Mesenchymal stem cell (in vitro differentiated cells and primary cell): ENCODE measurements around the gene COX6B2.
"Not testable (repeated sequence)": the region's sequence is repeated elsewhere in the genome, so short reads cannot be mapped to it uniquely, and the experiment has no call there.

ENCODE experiments used
- DNase-seq: peaks from one replicate; pipeline ENCODE4 v3.0.0-alpha.2; 2013
- H2AFZ ChIP-seq: one replicate; pipeline ENCODE4 v1.6.1; 2013; ENCODE audit warnings: low read depth, mild to moderate bottlenecking, control low read depth, inconsistent platforms, low read length, moderate library complexity
- H2AK5ac ChIP-seq: 2 replicates; pipeline ENCODE4 v1.6.1; 2013; ENCODE audit warnings: low read length, moderate library complexity, mild to moderate bottlenecking, inconsistent platforms; ENCODE audit not compliant: severe bottlenecking
- H2BK120ac ChIP-seq: one replicate; pipeline ENCODE4 v1.6.1; 2013; ENCODE audit warnings: low read depth, mild to moderate bottlenecking, inconsistent platforms, low read length, moderate library complexity
- H2BK12ac ChIP-seq, 2 experiments: one replicate each; pipeline ENCODE4 v1.6.1; 2013; ENCODE audit warnings: inconsistent platforms in 2 of 2, low read length in 2 of 2, mild to moderate bottlenecking in 2 of 2, moderate library complexity in 2 of 2, control low read depth in 1 of 2
- H2BK15ac ChIP-seq: one replicate; pipeline ENCODE4 v1.6.1; 2013; ENCODE audit warnings: mild to moderate bottlenecking, low read depth, inconsistent platforms; ENCODE audit not compliant: poor library complexity, severe bottlenecking
- H2BK5ac ChIP-seq: 2 replicates; pipeline ENCODE4 v1.6.1; 2013; ENCODE audit warnings: low read depth, mild to moderate bottlenecking, low read length, control low read depth, inconsistent platforms; ENCODE audit not compliant: poor library complexity, severe bottlenecking
- H3K14ac ChIP-seq, 2 experiments: one replicate each; pipeline ENCODE4 v1.6.1; 2013; ENCODE audit warnings: inconsistent platforms in 2 of 2, low read length in 2 of 2, control low read depth in 1 of 2, mild to moderate bottlenecking in 1 of 2, moderate library complexity in 1 of 2
- H3K18ac ChIP-seq, 2 experiments: one replicate each; pipeline ENCODE4 v1.6.1; 2013; ENCODE audit warnings: inconsistent platforms in 2 of 2, low read length in 2 of 2, control low read depth in 1 of 2, low read depth in 1 of 2, mild to moderate bottlenecking in 1 of 2
- H3K23ac ChIP-seq, 2 experiments: one replicate each; pipeline ENCODE4 v1.6.1; 2013; ENCODE audit warnings: inconsistent platforms in 2 of 2, low read length in 2 of 2, mild to moderate bottlenecking in 2 of 2, moderate library complexity in 2 of 2, control low read depth in 1 of 2
- H3K27ac ChIP-seq: 2 replicates; pipeline ENCODE4 v1.5.1; 2013; ENCODE audit warnings: mild to moderate bottlenecking, moderate library complexity, low read length, control low read depth, inconsistent platforms; ENCODE audit not compliant: poor library complexity, severe bottlenecking
- H3K27me3 ChIP-seq, 2 experiments: 2 replicates each; pipeline versions ENCODE4 v1.6.1 to v1.7.0; 2013; ENCODE audit warnings: low read length in 2 of 2, mild to moderate bottlenecking in 2 of 2, moderate library complexity in 2 of 2, control low read depth in 1 of 2, inconsistent platforms in 1 of 2; ENCODE audit not compliant: control insufficient read depth in 1 of 2, insufficient read depth in 1 of 2
- H3K36me3 ChIP-seq, 2 experiments: 2 replicates each; pipeline versions ENCODE4 v1.6.1 to v1.7.0; 2013; ENCODE audit warnings: low read length in 2 of 2, control low read depth in 1 of 2, inconsistent platforms in 1 of 2, low read depth in 1 of 2, mild to moderate bottlenecking in 1 of 2; ENCODE audit not compliant: insufficient read depth in 2 of 2, control insufficient read depth in 1 of 2
- H3K4ac ChIP-seq, 2 experiments: one replicate each; pipeline ENCODE4 v1.6.1; 2013; ENCODE audit warnings: inconsistent platforms in 2 of 2, low read length in 2 of 2, mild to moderate bottlenecking in 2 of 2, moderate library complexity in 2 of 2, control low read depth in 1 of 2, low read depth in 1 of 2
- H3K4me1 ChIP-seq: 2 replicates; pipeline ENCODE4 v1.6.1; 2013; ENCODE audit warnings: low read depth, low read length, control low read depth; ENCODE audit not compliant: control insufficient read depth, insufficient read depth
- H3K4me2 ChIP-seq: 2 replicates; pipeline ENCODE4 v1.6.1; 2013; ENCODE audit warnings: low read length, mild to moderate bottlenecking, inconsistent platforms; ENCODE audit not compliant: poor library complexity, severe bottlenecking
- H3K4me3 ChIP-seq, 2 experiments: 2 replicates each; pipeline versions ENCODE4 v1.5.1 to v1.7.0; 2013; ENCODE audit warnings: low read length in 2 of 2, mild to moderate bottlenecking in 2 of 2, control low read depth in 1 of 2, low read depth in 1 of 2; ENCODE audit not compliant: insufficient read depth in 1 of 2
- H3K79me1 ChIP-seq: replicated peaks from 2 replicates; pipeline ENCODE4 v1.6.1; 2013; ENCODE audit warnings: mild to moderate bottlenecking, control low read depth, low read length, inconsistent platforms; ENCODE audit not compliant: poor library complexity, severe bottlenecking
- H3K9ac ChIP-seq: 2 replicates; pipeline ENCODE4 v1.7.0; 2013; ENCODE audit warnings: mild to moderate bottlenecking, low read length, moderate library complexity
- H3K9me3 ChIP-seq: 2 replicates; pipeline ENCODE4 v1.7.0; 2013; ENCODE audit warnings: mild to moderate bottlenecking, low read length; ENCODE audit not compliant: control insufficient read depth
- H4K8ac ChIP-seq: one replicate; pipeline ENCODE4 v1.6.1; 2013; ENCODE audit warnings: inconsistent platforms, mild to moderate bottlenecking, low read length, moderate library complexity
- H4K91ac ChIP-seq: one replicate; pipeline ENCODE4 v1.6.1; 2013; ENCODE audit warnings: mild to moderate bottlenecking, low read length, inconsistent platforms
- WGBS: methylation state at CpG from one replicate; pipeline ENCODE4 v1.1.7; 2013; ENCODE audit warnings: mixed read lengths; 5-methylcytosine and 5-hydroxymethylcytosine counted together

COX6B2 gene

GRCh38 chr19:55333870-55334269, 20.6 kb downstream of the COX6B2 start:
- Histone ChIP-seq H3K23ac (peak overlapping the region in 1 of 2 experiments; percentile 29), H3K4ac (no peak overlapping the region), H3K9ac (no peak overlapping the region), H2AK5ac (no peak overlapping the region), H4K8ac (no peak overlapping the region), H2BK12ac (no peak overlapping the region), H3K9me3 (no peaks in the 10 kb centered on the region), H4K91ac (no peak overlapping the region), H2AFZ (no peak overlapping the region), H2BK5ac (no peak overlapping the region), H3K4me1 (peaks cover 4% of the 10 kb centered on the region), H3K27me3 (peaks cover 0 to 13% of the 10 kb centered on the region in 2 experiments), H3K79me1 (no peaks in the 10 kb centered on the region), H2BK15ac (no peak overlapping the region), H3K18ac (no peak overlapping the region), H3K14ac (no peak overlapping the region), H2BK120ac (no peak overlapping the region), H3K36me3 (no peaks in the 10 kb centered on the region), H3K4me3 (no peak overlapping the region), H3K4me2 (no peak overlapping the region), H3K27ac (no peak overlapping the region)
- 93% methylated on average over 11 of the region's 11 CpGs for WGBS
- no peak for DNase-seq

- H3K4me1 ChIP-seq, H3K36me3 ChIP-seq, H2BK15ac ChIP-seq, H3K23ac ChIP-seq, H3K4ac ChIP-seq, H3K4me3 ChIP-seq, H2BK5ac ChIP-seq, H3K27me3 ChIP-seq, H2AFZ ChIP-seq, H3K9ac ChIP-seq, H4K91ac ChIP-seq, H2BK12ac ChIP-seq, H3K4me2 ChIP-seq, H3K79me1 ChIP-seq, H4K8ac ChIP-seq, H2BK120ac ChIP-seq, H3K27ac ChIP-seq, H3K18ac ChIP-seq, H3K9me3 ChIP-seq, H2AK5ac ChIP-seq, DNase-seq, H3K14ac ChIP-seq: not testable (repeated sequence)
- 94% methylated on average over 4 of the region's 6 CpGs for WGBS
Observed at GRCh38 chr19:55329791-55330190, 24.7 kb downstream of the COX6B2 start.

GRCh38 chr19:55328774-55329318, 25.7 kb downstream of the COX6B2 start:
- H2BK15ac ChIP-seq, H4K91ac ChIP-seq, H3K14ac ChIP-seq, H3K79me1 ChIP-seq, H2AK5ac ChIP-seq, H3K4ac ChIP-seq, H3K18ac ChIP-seq, H3K4me1 ChIP-seq, H3K4me2 ChIP-seq, H4K8ac ChIP-seq, H2BK12ac ChIP-seq, H3K27ac ChIP-seq, H3K27me3 ChIP-seq, H3K4me3 ChIP-seq, H3K23ac ChIP-seq, H3K9me3 ChIP-seq, H2BK120ac ChIP-seq, H3K36me3 ChIP-seq, DNase-seq, H2BK5ac ChIP-seq, H2AFZ ChIP-seq, H3K9ac ChIP-seq: not testable (repeated sequence)
- 90% methylated on average over 4 of the region's 4 CpGs for WGBS

GRCh38 chr19:55325172-55325571, 29.3 kb downstream of the COX6B2 start, which contains the start of gene TMEM150B:
TSS of gene TMEM150B (minus strand) at chr19:55325341. CDS start at chr19:55321036, 4,305 bp downstream.
- H3K14ac ChIP-seq, result no peak within 1 kb of the TSS
- H3K79me1 ChIP-seq, result no peaks in the 10 kb centered on the region
- peaks cover 8 to 27% of the 10 kb centered on the region in 2 experiments for H3K27me3 ChIP-seq
- H3K36me3 ChIP-seq, result no peaks in the 10 kb centered on the region
- H4K8ac ChIP-seq, result no peak within 1 kb of the TSS
- no peak within 1 kb of the TSS for H3K9ac ChIP-seq
- H2BK120ac ChIP-seq, result no peak within 1 kb of the TSS
- DNase-seq, result no peak
- H2AFZ ChIP-seq, result no peak within 1 kb of the TSS
- no peak within 1 kb of the TSS for H2BK12ac ChIP-seq
- H3K9me3 ChIP-seq, result no peaks in the 10 kb centered on the region
- H3K23ac ChIP-seq, result no peak within 1 kb of the TSS
- H2BK15ac ChIP-seq, result peak within 1 kb of the TSS; percentile 92
- WGBS, result 94% methylated on average over 11 of the region's 14 CpGs
- peak within 1 kb of the TSS in 1 of 2 experiments; percentile 20 for H3K4me3 ChIP-seq
- H3K4me2 ChIP-seq, result no peak within 1 kb of the TSS
- H3K4me1 ChIP-seq, result peaks cover 4% of the 10 kb centered on the region
- no peak within 1 kb of the TSS for H3K4ac ChIP-seq
- H2BK5ac ChIP-seq, result no peak within 1 kb of the TSS
- H4K91ac ChIP-seq, result no peak within 1 kb of the TSS
- no peak within 1 kb of the TSS for H3K27ac ChIP-seq
- H3K18ac ChIP-seq, result no peak within 1 kb of the TSS
- no peak within 1 kb of the TSS for H2AK5ac ChIP-seq
